ENCODE results near the gene FANCD2.
A peak's percentile ranks its signal among the peaks of the same experiment; 100 is the strongest.
"Not testable (repeated sequence)": the region's sequence is repeated elsewhere in the genome, so short reads cannot be mapped to it uniquely, and the experiment has no call there.

The FANCD2 gene

GRCh38 chr3:10008216-10008587 lies 18.0 kb upstream of the FANCD2 start:
- H3K4me1 ChIP-seq (ENCODE audit: control insufficient read depth, insufficient read depth, low read length); H3K27ac ChIP-seq (ENCODE audit: extremely low read depth, low read depth, low read length); CTCF ChIA-PET; H3K4me3 ChIP-seq (ENCODE audit: low read depth, low read length); H3K9me3 ChIP-seq (ENCODE audit: control insufficient read depth, insufficient read depth, low read depth, low read length): not testable (repeated sequence)
- H3K36me3 ChIP-seq (ENCODE audit: control insufficient read depth in 2 of 2, insufficient read depth in 1 of 2, low read length in 2 of 2): peaks cover 0 to 18% of the 10 kb centered on the region in 2 experiments; a peak in 1 of 3 replicates
- 0 out of 2 replicates have a peak, but pooled peaks have one; percentile 0 for TF ChIP-seq PATZ1 (tag by site-specific recombination; IDR thresholded peaks at IDR 0.05)
- POLR2A ChIA-PET: interaction anchor here (0.7 to 2.1 kb wide), 3 partner anchors 8 to 425 kb away, joined by 3 to 6 read pairs (median 3); no protein-coding TSS in a partner anchor

- peaks cover 0 to 12% of the 10 kb centered on the region in 2 experiments; a peak in 1 of 3 replicates for H3K36me3 ChIP-seq (ENCODE audit: control insufficient read depth in 2 of 2, insufficient read depth in 1 of 2, low read length in 2 of 2)
- ChIA-PET POLR2A (interaction anchor here (0.7 to 2.1 kb wide), 3 partner anchors 9 to 425 kb away, joined by 3 to 6 read pairs (median 3); no protein-coding TSS in a partner anchor), CTCF (no interaction called here)
- H3K9me3 ChIP-seq (ENCODE audit: control insufficient read depth, insufficient read depth, low read depth, low read length): no peaks in the 10 kb centered on the region
- peak overlapping the region; percentile 6; the same call in 1 of the 2 replicates for H3K27ac ChIP-seq (ENCODE audit: extremely low read depth, low read depth, low read length)
- peak overlapping the region; percentile 29 for H3K4me3 ChIP-seq (ENCODE audit: low read depth, low read length)
- H3K4me1 ChIP-seq (ENCODE audit: control insufficient read depth, insufficient read depth, low read length): peaks cover 3% of the 10 kb centered on the region; the same call in 1 of the 2 replicates
- TF ChIP-seq SP2 (tag by site-specific recombination; IDR thresholded peaks at IDR 0.05): peak; percentile 72
- TF ChIP-seq ZNF416 (tag by site-specific recombination; IDR thresholded peaks at IDR 0.05): no peak
- TF ChIP-seq SCRT2 (tag by site-specific recombination; IDR thresholded peaks at IDR 0.05): no peak
- peak; percentile 77 for TF ChIP-seq ZBTB17 (tag by site-specific recombination; IDR thresholded peaks at IDR 0.05)
- no peak for TF ChIP-seq ZNF521 (tag by site-specific recombination; IDR thresholded peaks at IDR 0.05)
- TF ChIP-seq ZNF24 (tag by site-specific recombination; IDR thresholded peaks at IDR 0.05): no peak
- TF ChIP-seq ZNF623 (tag by site-specific recombination; IDR thresholded peaks at IDR 0.05): no peak
- TF ChIP-seq ZBTB26 (tag by site-specific recombination; optimal IDR thresholded peaks at IDR 0.05): no peak
- no peak for TF ChIP-seq ZNF157 (tag by site-specific recombination; IDR thresholded peaks at IDR 0.05)
- no peak for TF ChIP-seq MYNN (tag by site-specific recombination; IDR thresholded peaks at IDR 0.05; ENCODE audit: borderline replicate concordance)
- TF ChIP-seq ZNF449 (tag by site-specific recombination; IDR thresholded peaks at IDR 0.05): peak; percentile 73
- TF ChIP-seq ZNF174 (tag by site-specific recombination; IDR thresholded peaks at IDR 0.05): no peak
- no peak for TF ChIP-seq ZBTB10 (tag by site-specific recombination; IDR thresholded peaks at IDR 0.05)
- peak; percentile 71 for TF ChIP-seq GLIS2 (tag by site-specific recombination; IDR thresholded peaks at IDR 0.05)
- TF ChIP-seq ZNF513 (tag by site-specific recombination; IDR thresholded peaks at IDR 0.05): no peak
- TF ChIP-seq ZNF510 (tag by site-specific recombination; IDR thresholded peaks at IDR 0.05; ENCODE audit: insufficient replicate concordance): no peak
- TF ChIP-seq ZNF776 (tag by site-specific recombination; IDR thresholded peaks at IDR 0.05; ENCODE audit: borderline replicate concordance): no peak
- TF ChIP-seq ZNF394 (tag by site-specific recombination; IDR thresholded peaks at IDR 0.05; ENCODE audit: borderline replicate concordance): 0 out of 2 replicates have a peak, but pooled peaks have one; percentile 33
- no peak for TF ChIP-seq ZNF580 (tag by site-specific recombination; IDR thresholded peaks at IDR 0.05)
- peak; percentile 80 for TF ChIP-seq ZNF600 (tag by site-specific recombination; IDR thresholded peaks at IDR 0.05)
- no peak for TF ChIP-seq ZEB2 (tag by site-specific recombination; IDR thresholded peaks at IDR 0.05)
- TF ChIP-seq ZNF707 (tag by site-specific recombination; IDR thresholded peaks at IDR 0.05): no peak
- no peak for TF ChIP-seq ZSCAN23 (tag by site-specific recombination; IDR thresholded peaks at IDR 0.05)
Measured at GRCh38 chr3:10008588-10009344, 17.5 kb upstream of the FANCD2 start.
